CD14-positive monocyte (primary cell): ENCODE measurements around the gene DMXL2. TPM values are rescaled to one million over a fixed set of nuclear protein-coding genes. Genes with fewer than 3 reads are reported as not detected.
A peak's percentile ranks its signal among the peaks of the same experiment; 100 is the strongest.

ENCODE experiments used
- DNase-seq, 3 donors: peaks; one replicate each; pipeline ENCODE4 v3.0.0-alpha.2; 2011 to 2022
- H2AFZ ChIP-seq: 2 replicates; pipeline ENCODE4 v1.6.0; 2012; ENCODE audit warnings: mild to moderate bottlenecking, low read depth, low read length, inconsistent platforms; ENCODE audit not compliant: insufficient read depth, poor library complexity, severe bottlenecking
- H3K27ac ChIP-seq, 2 donors: 1 replicate in 1 of 2; 2 replicates in 1 of 2; pipeline ENCODE4 v1.5.1; 2012 to 2013; ENCODE audit warnings: low read length in 2 of 2, control low read depth in 1 of 2, inconsistent platforms in 1 of 2, low read depth in 1 of 2, mild to moderate bottlenecking in 1 of 2
- H3K27me3 ChIP-seq, 2 donors: one replicate each; pipeline versions ENCODE4 v1.6.0 to v1.6.1; 2011 to 2013; ENCODE audit warnings: low read length in 2 of 2; ENCODE audit not compliant: control insufficient read depth in 2 of 2, insufficient read depth in 2 of 2
- H3K36me3 ChIP-seq, 2 donors: replicated peaks in 1 of 2; 1 replicate in 1 of 2; 2 replicates in 1 of 2; pipeline versions ENCODE4 v1.5.1 to v1.6.1; 2012 to 2013; ENCODE audit warnings: low read length in 2 of 2, control low read depth in 1 of 2, inconsistent platforms in 1 of 2, mild to moderate bottlenecking in 1 of 2; ENCODE audit not compliant: insufficient read depth in 2 of 2, control insufficient read depth in 1 of 2
- H3K4me1 ChIP-seq, 2 donors: 1 replicate in 1 of 2; 2 replicates in 1 of 2; pipeline versions ENCODE4 v1.5.1 to v1.6.1; 2012 to 2013; ENCODE audit warnings: low read length in 2 of 2, control low read depth in 1 of 2, inconsistent platforms in 1 of 2, mild to moderate bottlenecking in 1 of 2, moderate library complexity in 1 of 2; ENCODE audit not compliant: insufficient read depth in 2 of 2, control insufficient read depth in 1 of 2
- H3K4me2 ChIP-seq: replicated peaks from 2 replicates; pipeline ENCODE3; 2012; ENCODE audit warnings: low read length, moderate library complexity, mild to moderate bottlenecking; ENCODE audit not compliant: poor library complexity, severe bottlenecking; ENCODE audit errors: extremely low read depth
- H3K4me3 ChIP-seq, 3 experiments: fragments of 200-600 bp in 1 of 3; sonication (generic) in 1 of 3; replicated peaks in 1 of 3; 1 replicate in 2 of 3; 2 replicates in 1 of 3; pipeline ENCODE4 v1.5.1; 2011 to 2013; ENCODE audit warnings: low read length in 3 of 3, mild to moderate bottlenecking in 3 of 3, control low read depth in 2 of 3, low read depth in 2 of 3, inconsistent platforms in 1 of 3, moderate library complexity in 1 of 3
- H3K79me2 ChIP-seq: 2 replicates; pipeline ENCODE4 v1.6.0; 2012; ENCODE audit warnings: mild to moderate bottlenecking, control low read depth, inconsistent platforms, low read length, moderate library complexity; ENCODE audit not compliant: insufficient read depth
- H3K9ac ChIP-seq: 2 replicates; pipeline ENCODE4 v1.6.0; 2017; ENCODE audit warnings: low read length, mild to moderate bottlenecking; ENCODE audit not compliant: insufficient read depth, poor library complexity, severe bottlenecking
- H3K9me3 ChIP-seq, 2 donors: replicated peaks in 1 of 2; 1 replicate in 1 of 2; 2 replicates in 1 of 2; pipeline versions ENCODE4 v1.5.1 to v1.6.1; 2012 to 2013; ENCODE audit warnings: low read length in 2 of 2, control low read depth in 1 of 2; ENCODE audit not compliant: control insufficient read depth in 1 of 2, insufficient read depth in 1 of 2
- H4K20me1 ChIP-seq: 2 replicates; pipeline ENCODE4 v1.6.0; 2012; ENCODE audit warnings: mild to moderate bottlenecking, low read length, control low read depth, moderate library complexity; ENCODE audit not compliant: insufficient read depth
- H3K27ac Mint-ChIP-seq, 7 donors: one replicate each; pipeline ENCODE4 v1.8.0; 2020; ENCODE audit warnings: mild to moderate bottlenecking in 7 of 7, mixed read lengths in 7 of 7, moderate library complexity in 6 of 7, inconsistent platforms in 2 of 7
- H3K27me3 Mint-ChIP-seq, 3 donors: one replicate each; pipeline ENCODE4 v1.8.0; 2021 to 2022; ENCODE audit warnings: low read depth in 3 of 3, mild to moderate bottlenecking in 3 of 3, mixed read lengths in 3 of 3, moderate library complexity in 3 of 3, inconsistent platforms in 1 of 3
- H3K36me3 Mint-ChIP-seq, 2 donors: one replicate each; pipeline ENCODE4 v1.8.0; 2020; ENCODE audit warnings: mixed read lengths in 2 of 2, inconsistent platforms in 1 of 2, mild to moderate bottlenecking in 1 of 2
- H3K4me1 Mint-ChIP-seq: one replicate; pipeline ENCODE4 v1.8.0; 2020; ENCODE audit warnings: mild to moderate bottlenecking, mixed read lengths
- H3K4me3 Mint-ChIP-seq, 2 donors: one replicate each; pipeline ENCODE4 v1.8.0; 2020; ENCODE audit warnings: mild to moderate bottlenecking in 2 of 2, mixed read lengths in 2 of 2, moderate library complexity in 1 of 2
- H3K9me3 Mint-ChIP-seq, 7 donors: one replicate each; pipeline ENCODE4 v1.8.0; 2020 to 2022; ENCODE audit warnings: mixed read lengths in 7 of 7, mild to moderate bottlenecking in 6 of 7, moderate library complexity in 6 of 7, inconsistent platforms in 2 of 7
- CTCF ChIP-seq: fragments of 200-600 bp; IDR thresholded peaks from one replicate; pipeline ENCODE4 v1.8.0; 2022; ENCODE audit warnings: antibody characterized with exemption, mild to moderate bottlenecking
- WGBS: methylation state at CpG from one replicate; pipeline ENCODE4 v1.1.5; 2013; ENCODE audit warnings: missing lambda C conversion rate; ENCODE audit not compliant: insufficient coverage; 5-methylcytosine and 5-hydroxymethylcytosine counted together
- intact Hi-C, 2 donors: fragments of 100-400 bp; cut with micrococcal nuclease; formaldehyde crosslinking; loops; one replicate each; pipeline versions ENCODE4 v1.15.0 to v1.15.1; 2023
- polyA plus RNA-seq, 3 donors: library from polyadenylated mRNA; depleted of rRNA in 1 of 3; unstranded in 2 of 3; stranded (reverse) in 1 of 3; fragments of 300-500 nt in 2 of 3; fragments of >200 nt in 1 of 3; fragmentation: Illumina TruSeq in 2 of 3; gene quantifications; 1 replicate in 2 of 3; 2 replicates in 1 of 3; pipeline ENCODE4 v1.2.3, GENCODE V29; 2012 to 2021

Gene DMXL2
- polyA plus RNA-seq, 3 donors = 29.1 to 449 (median 45.5) TPM

GRCh38 chr15:51460796-51461195 lies 161.8 kb downstream of the DMXL2 start:
- no peak overlapping the region for H2AFZ ChIP-seq
- intact Hi-C loops = no loop called here
- H3K36me3 Mint-ChIP-seq = peaks cover 75 to 90% of the 10 kb centered on the region in 2 donors

GRCh38 chr15:51450001-51450400 lies 172.6 kb downstream of the DMXL2 start:
- Histone ChIP-seq H3K4me2 (no peak overlapping the region), H4K20me1 (peaks cover 55% of the 10 kb centered on the region), H2AFZ (no peak overlapping the region), H3K27ac (no peak overlapping the region), H3K36me3 (peaks cover 97 to 100% of the 10 kb centered on the region in 2 donors), H3K79me2 (no peaks in the 10 kb centered on the region), H3K27me3 (no peaks in the 10 kb centered on the region), H3K4me3 (no peak overlapping the region), H3K9ac (no peak overlapping the region), H3K9me3 (no peaks in the 10 kb centered on the region), H3K4me1 (no peaks in the 10 kb centered on the region)
- intact Hi-C loops = loop anchor here in 1 of 2 donors (10.0 kb wide), 1 partner anchor 955 kb away; no protein-coding TSS in a partner anchor
- H3K27me3 Mint-ChIP-seq = no peaks in the 10 kb centered on the region
- peaks cover 92 to 96% of the 10 kb centered on the region in 2 donors for H3K36me3 Mint-ChIP-seq
- DNase-seq = no peak
- peaks cover 0 to 4% (median 0%) of the 10 kb centered on the region in 7 donors for H3K9me3 Mint-ChIP-seq
- H3K4me1 Mint-ChIP-seq = no peaks in the 10 kb centered on the region
- no peak for TF ChIP-seq CTCF
- no CpG with 5 or more reads among the region's 6 CpGs for WGBS
- H3K4me3 Mint-ChIP-seq = no peak overlapping the region
- peak overlapping the region in 1 of 7 donors; percentile 58 for H3K27ac Mint-ChIP-seq

More at GRCh38 chr15:51460796-51461195, 161.8 kb downstream of the DMXL2 start:
- no peaks in the 10 kb centered on the region for H3K79me2 ChIP-seq
- H4K20me1 ChIP-seq = peaks cover 85% of the 10 kb centered on the region
- H3K9me3 ChIP-seq = no peaks in the 10 kb centered on the region
- H3K27me3 ChIP-seq = no peaks in the 10 kb centered on the region
- Mint-ChIP-seq H3K27ac (no peak overlapping the region), H3K9me3 (no peaks in the 10 kb centered on the region), H3K4me1 (no peaks in the 10 kb centered on the region), H3K27me3 (no peaks in the 10 kb centered on the region), H3K4me3 (no peak overlapping the region)
- no peak for TF ChIP-seq CTCF
- no peak overlapping the region for H3K4me3 ChIP-seq
- WGBS = no CpG with 5 or more reads among the region's 1 CpG
- no peak overlapping the region for H3K27ac ChIP-seq
- H3K4me1 ChIP-seq = no peaks in the 10 kb centered on the region
- H3K9ac ChIP-seq = no peak overlapping the region
- no peak for DNase-seq
- no peak overlapping the region for H3K4me2 ChIP-seq
- peaks cover 100% of the 10 kb centered on the region in 2 donors for H3K36me3 ChIP-seq
